GM12891 (cell line): Measurements from ENCODE around the gene FYB2.

ENCODE experiments used
- DNase-seq: peaks from one replicate; pipeline ENCODE4 v3.0.0; 2011; ENCODE audit warnings: low spot score; ENCODE audit not compliant: insufficient read length
- FAIRE-seq: peaks from 2 replicates; lab custom pipeline; 2011; peaks lifted over from hg19 to GRCh38; lab: Jason Lieb, UNC
- PAX5 ChIP-seq: IDR thresholded peaks from 2 replicates; pipeline ENCODE4 v1.6.1; 2011; ENCODE audit warnings: low read length, moderate library complexity, mild to moderate bottlenecking; ENCODE audit not compliant: insufficient read depth, severe bottlenecking
- POLR2A ChIP-seq: IDR thresholded peaks from 2 replicates; pipeline ENCODE4 v1.6.1; 2011; ENCODE audit warnings: low read depth, low read length, control low read depth
- POLR2AphosphoS5 ChIP-seq: IDR thresholded peaks from 2 replicates; pipeline ENCODE4 v1.6.1; 2011; ENCODE audit warnings: low read depth, low read length, control low read depth
- POU2F2 ChIP-seq: IDR thresholded peaks from 2 replicates; pipeline ENCODE4 v1.6.1; 2011; ENCODE audit warnings: low read depth, mild to moderate bottlenecking, control low read depth, low read length, moderate library complexity
- SPI1 ChIP-seq: IDR thresholded peaks from 2 replicates; pipeline ENCODE4 v1.6.1; 2011; ENCODE audit warnings: low read depth, low read length, control low read depth
- TAF1 ChIP-seq: IDR thresholded peaks from 2 replicates; pipeline ENCODE4 v1.6.1; 2011; ENCODE audit warnings: low read depth, low read length, control low read depth

Gene FYB2

GRCh38 chr1:56672579-56672978 is 146.6 kb downstream of the FYB2 start:
- TF ChIP-seq SPI1 (no peak), POU2F2 (no peak), POLR2AphosphoS5 (no peak), TAF1 (no peak), PAX5 (no peak), POLR2A (no peak)
- no peak for FAIRE-seq
- no peak for DNase-seq

GRCh38 chr1:56671542-56671941 is 147.7 kb downstream of the FYB2 start:
- TF ChIP-seq POLR2AphosphoS5 (no peak), PAX5 (no peak), SPI1 (no peak), POLR2A (no peak), POU2F2 (no peak), TAF1 (no peak)
- no peak for DNase-seq
- FAIRE-seq, result no peak

GRCh38 chr1:56671085-56671484 is 148.1 kb downstream of the FYB2 start:
- FAIRE-seq, result no peak
- DNase-seq, result no peak
- TF ChIP-seq PAX5, result no peak
- no peak for TF ChIP-seq TAF1
- no peak for TF ChIP-seq SPI1
- no peak for TF ChIP-seq POU2F2
- TF ChIP-seq POLR2A, result no peak
- no peak for TF ChIP-seq POLR2AphosphoS5

- no peak for TF ChIP-seq POLR2AphosphoS5
- no peak for TF ChIP-seq SPI1
- TF ChIP-seq POLR2A, result no peak
- no peak for TF ChIP-seq PAX5
- TF ChIP-seq TAF1, result no peak
- no peak for TF ChIP-seq POU2F2
- no peak for FAIRE-seq
Measured at GRCh38 chr1:56670350-56670749, 148.9 kb downstream of the FYB2 start.

More at GRCh38 chr1:56670350-56670749, 148.9 kb downstream of the FYB2 start:
- no peak for DNase-seq
